GM18858 (cell line): ENCODE results near the gene KIAA0930.

Experiments
- ATAC-seq: cut with Tn5 transposase; IDR thresholded peaks from one replicate; pipeline ENCODE4 v1.9.1; 2021; ENCODE audit not compliant: unreplicated experiment

The KIAA0930 gene

DNA sequence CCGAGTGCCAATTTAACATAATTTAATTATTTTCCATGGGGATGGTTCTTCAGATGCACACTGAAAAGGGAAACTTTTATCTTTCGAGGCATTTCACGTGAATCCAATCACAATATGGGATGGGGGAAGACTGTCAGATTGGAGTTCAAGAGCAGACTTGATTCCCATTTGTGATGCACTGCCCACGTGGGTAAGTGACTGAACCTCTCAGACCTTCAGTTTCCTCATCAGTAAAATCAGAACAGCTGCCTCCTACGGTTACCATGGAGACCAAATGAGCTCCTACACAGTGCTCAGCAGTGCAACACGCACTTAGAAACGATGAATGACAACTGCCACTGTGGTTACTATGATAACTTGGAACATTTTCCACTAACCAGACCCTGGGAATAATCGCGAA is 21.7 kb downstream of the KIAA0930 start:
- ATAC-seq, result no peak

DNA sequence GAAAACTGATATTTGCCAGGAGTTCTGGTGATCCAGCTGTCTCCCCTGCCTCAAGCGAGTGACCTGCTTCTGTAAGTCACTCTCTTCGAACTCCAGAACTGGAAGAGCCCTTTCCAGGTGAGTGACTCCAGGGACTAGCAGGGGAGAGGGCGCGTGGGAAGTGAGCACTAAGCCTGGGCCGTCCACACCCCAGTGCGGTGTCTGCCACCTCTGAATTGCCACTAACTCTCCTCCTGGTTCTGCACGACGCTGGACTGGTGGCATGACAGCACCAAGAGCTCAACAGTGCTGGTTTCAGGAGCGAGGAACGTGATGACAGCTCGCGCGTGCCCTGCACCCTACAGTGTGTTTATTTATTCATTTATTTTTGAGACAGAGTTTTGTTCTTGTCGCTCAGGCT is 22.9 kb downstream of the KIAA0930 start:
- ATAC-seq, result no peak

DNA sequence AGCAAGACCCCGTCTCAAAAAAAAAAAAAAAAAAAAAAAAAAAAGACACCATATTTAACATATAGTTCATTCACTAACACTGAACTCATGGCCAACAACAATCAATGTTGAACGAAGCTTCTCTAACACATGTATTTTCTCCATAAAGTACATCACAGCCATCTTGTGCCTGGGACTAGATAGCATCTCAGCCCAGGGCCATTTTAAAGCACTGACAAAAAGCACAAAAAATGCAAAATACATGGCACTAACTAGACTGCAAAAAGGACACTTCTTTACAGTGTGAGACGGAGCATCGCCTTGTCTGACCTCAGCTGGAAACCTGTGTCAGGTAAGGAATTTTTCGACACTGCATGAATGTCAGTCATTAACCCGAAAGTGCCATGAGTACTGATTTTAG is 23.3 kb downstream of the KIAA0930 start:
- ATAC-seq, result no peak

DNA sequence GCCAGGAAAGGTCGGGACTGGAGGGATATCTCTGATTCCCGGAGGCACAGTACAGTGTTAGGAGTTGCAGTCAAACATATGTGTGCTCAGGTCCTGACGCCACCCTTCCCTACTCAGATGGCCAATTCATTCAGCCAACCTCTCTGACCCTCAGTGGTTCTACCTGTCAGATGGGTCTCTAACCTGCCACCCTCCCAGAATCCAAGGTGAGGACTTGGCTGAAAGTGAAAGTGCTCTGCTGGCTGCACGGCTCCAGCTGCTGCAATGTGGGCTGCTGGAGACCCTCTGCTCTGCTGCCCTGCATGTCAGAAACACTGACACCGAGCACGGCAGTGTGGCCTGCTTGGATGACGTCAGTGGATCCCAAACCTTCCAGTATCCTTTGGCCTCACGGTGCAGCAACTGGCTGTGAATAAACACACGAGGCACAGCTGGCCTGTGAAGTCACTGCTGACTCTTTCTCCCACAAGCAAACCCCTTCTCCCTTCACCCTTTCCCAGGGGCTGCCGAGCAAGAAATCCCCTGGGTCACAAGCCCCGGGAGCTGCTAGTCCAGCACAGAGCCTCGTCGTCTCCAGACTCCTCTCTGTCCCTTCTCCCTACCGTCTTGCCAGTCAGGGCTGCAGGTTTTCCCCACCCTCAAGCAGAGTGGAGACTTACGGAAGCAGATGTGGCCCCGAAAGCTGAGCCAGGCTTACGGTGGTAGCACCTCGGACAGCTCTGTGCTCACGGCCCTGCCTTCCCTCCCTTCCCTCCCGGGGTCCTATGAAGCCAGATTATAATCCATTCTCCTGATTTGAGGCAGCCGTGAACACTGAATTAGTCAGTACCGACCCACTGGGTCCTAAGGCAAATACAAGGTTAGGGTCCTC is 24.3 kb downstream of the KIAA0930 start:
- no peak for ATAC-seq

DNA sequence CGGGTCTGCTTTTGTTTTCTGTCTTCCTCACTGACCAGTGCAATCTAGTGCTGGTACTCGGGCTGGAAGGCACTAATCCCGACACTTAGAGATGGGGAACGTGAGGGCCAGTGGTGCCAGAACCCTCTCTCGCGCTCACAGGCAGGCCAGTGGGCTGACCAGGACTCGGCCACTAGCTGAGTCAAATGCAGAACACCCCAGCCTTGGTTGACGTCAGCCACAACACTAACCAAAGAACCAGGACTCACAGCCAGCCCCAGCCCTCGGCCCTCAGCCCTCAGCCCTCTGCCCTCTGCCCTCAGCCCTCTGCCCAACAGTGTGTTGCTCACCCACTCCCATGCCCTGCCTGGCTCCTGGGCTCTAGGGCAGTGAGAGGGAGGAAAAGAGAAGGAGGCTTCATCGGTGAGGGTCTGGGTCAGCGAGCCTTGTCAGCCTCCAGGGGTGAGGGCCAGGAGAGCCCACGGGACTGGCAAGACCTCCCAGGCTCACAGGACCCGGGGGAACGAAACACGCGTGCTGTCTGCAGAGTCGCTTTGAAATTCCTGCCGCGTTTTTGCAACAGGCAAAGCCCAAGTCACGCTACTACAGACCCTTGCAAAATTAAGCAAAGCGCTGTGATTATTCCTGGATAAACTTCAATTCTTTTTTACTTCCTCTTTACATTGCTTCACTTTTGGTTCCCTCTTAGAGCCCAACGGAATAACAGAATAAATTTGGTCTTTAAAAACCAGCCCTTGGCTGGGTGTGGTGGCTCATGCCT is 27.5 kb downstream of the KIAA0930 start:
- no peak for ATAC-seq

DNA sequence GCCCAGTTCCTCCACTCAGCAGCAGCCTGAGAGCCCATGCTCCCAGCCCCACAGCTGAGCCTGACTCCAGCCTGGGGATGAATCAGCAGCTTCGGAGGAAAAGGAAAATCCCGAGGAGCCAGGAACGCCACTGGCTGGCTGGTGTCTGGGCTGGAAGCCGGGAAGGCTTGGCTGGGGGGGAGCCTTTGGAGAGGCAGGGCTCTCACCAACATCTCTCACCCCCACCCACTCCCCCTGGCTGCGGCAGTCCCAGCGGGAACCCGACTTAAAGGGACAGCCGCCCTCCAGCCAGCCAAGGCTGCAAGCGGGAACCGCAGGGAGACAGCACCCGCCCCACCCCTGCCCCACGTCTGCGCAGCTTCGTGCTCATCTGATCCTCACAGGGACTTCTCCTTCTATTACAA is 28.4 kb downstream of the KIAA0930 start:
- no peak for ATAC-seq

DNA sequence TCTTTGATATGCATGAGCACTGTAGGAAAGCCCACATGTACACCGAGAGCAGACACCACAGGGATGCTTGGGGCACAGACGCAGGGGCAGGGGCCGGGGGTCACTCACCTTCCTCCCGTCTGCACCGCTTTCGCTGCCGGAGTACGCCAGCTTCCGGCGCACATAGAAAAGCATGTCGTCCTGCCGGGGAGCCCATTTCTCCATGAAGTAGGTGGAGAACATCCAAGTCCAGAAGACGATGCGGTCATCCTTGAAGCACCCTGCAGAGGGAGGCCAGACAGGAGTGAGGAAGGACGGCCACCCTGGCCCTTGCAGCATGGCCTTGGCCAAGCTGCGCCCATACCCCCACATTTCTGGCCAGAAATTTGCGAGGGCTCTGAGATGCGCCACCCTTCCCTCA is 28.8 kb downstream of the KIAA0930 start:
- ATAC-seq, result no peak

DNA sequence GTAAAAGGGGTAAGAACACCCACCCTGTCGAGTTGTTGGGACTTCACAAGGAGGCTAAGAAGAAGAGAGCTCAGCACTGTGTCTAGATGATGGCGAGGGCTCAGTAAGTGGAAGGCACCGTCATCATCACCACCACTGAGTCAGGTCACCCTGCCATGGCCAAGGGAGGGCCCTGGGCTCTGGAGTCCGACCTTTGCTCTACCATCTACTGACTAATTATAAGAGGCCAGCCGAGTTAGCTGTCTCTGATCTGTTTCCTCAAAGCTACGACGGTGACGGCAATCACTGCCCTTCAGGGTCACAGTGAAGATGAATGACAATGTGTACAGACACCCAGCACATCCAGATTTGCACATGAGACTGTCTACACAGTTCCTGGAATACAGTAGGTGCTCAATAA is 29.3 kb downstream of the KIAA0930 start:
- ATAC-seq, result no peak

DNA sequence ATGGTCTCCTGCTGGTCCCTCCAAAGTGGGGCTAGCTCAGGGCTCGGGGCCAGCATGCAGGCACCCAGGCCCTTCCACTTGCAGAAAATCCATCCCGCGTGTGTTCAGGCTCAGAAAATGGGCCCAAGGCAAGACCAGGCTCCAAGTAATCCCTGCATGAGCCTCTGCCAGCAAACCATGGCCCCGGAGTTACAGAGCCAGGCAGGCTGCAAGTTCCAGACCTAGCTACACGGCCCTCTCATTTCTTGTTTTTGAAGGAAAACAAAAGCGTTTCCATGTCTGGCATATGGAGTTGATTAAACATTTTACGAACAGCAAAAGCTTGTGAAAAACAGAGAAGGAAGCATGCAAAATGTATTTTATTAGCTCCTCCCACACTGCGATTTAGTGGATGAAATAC is 29.7 kb downstream of the KIAA0930 start:
- ATAC-seq, result no peak

DNA sequence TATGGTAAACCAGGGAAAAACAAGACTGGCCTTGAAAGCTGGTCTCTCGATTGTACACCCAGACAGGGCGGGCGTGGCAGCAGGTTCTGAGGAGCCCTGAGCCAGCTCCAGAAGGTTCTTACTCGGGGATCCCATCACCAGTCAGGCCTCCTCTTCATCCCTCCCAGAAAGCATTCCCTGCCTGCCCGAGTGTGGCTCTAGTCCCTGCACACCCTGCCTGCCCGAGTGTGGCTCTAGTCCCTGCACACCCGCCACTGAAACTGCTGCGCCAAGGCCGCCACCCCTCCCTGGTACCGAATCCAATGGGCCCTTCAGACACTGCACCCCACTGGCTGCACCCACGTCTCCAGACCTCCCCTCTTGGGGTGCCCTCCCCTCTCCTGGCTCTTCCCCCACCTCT is 30.1 kb downstream of the KIAA0930 start:
- ATAC-seq, result no peak

DNA sequence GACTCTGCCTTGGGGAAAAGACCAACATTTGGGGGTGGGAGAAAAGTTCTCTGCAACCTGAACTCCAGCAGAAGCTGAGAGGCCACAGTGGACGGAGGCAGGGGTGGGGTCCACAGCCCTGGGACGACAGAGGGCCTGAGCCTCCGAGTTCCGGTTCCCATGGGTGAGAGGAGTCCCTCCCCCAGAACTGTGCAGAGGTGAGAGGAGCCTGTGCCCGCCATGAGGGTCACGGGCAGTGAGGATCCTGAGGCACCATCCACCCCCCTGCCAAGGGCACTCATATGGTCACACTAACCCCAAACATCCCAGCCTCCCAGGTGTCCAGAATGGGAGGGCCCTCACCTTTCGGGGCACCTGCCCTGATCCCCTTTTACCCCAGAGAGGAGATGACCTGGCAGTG is 30.5 kb downstream of the KIAA0930 start:
- ATAC-seq, result no peak

DNA sequence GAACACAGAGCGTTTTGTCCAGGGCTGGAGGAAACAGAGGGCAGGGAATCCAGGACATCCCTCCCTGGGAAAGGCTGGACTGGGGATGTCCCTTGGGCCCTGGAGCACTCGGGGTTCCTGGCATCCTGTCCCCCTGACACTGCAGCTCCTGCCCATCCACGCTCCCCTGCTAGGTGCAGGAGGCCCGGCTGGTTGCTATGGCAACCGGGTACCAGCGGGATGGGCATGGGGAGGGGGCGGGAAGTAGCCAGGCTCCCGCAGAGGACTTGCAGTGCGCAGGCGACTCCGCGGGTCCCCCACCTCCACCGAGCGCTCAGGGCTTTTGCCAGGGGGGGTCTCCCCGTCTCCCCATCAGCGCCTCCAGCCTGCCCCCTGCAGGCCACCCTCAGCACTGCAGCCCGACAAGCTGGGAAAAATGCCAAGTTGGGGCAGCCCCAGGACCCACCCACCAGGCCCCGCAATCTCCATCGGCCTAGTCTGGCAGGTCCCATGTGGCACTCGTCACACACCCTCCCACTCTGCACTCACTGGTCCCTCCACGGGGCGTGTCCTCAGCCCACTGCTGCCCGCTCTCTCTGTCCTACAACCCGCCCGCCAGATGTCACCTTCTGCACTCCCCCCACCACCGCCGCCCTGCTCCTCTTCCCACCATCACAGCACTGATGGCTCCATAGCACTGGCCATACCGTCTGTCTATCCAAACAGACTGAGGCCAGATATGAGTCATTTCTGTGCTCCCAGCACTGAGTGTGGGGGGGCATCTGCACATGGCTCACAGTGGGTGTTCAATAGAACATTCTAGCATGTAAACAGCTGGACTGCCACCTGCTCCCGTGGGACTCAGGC is 31.5 kb downstream of the KIAA0930 start:
- ATAC-seq, result no peak

DNA sequence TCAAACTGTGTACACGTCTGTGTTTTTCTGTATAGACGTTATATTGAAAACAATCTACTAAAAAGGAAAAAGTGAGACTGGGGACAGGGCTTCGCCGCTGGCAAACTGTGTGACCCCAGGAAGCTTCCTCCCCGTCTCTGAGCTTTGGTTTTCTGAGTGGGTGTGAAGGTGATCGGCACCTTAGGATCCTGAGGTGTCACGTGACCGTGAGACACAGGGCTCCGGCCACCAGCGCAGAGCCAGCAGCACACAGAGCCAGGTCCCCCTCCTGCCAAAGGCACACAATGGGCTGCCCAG is 32.0 kb downstream of the KIAA0930 start:
- no peak for ATAC-seq

DNA sequence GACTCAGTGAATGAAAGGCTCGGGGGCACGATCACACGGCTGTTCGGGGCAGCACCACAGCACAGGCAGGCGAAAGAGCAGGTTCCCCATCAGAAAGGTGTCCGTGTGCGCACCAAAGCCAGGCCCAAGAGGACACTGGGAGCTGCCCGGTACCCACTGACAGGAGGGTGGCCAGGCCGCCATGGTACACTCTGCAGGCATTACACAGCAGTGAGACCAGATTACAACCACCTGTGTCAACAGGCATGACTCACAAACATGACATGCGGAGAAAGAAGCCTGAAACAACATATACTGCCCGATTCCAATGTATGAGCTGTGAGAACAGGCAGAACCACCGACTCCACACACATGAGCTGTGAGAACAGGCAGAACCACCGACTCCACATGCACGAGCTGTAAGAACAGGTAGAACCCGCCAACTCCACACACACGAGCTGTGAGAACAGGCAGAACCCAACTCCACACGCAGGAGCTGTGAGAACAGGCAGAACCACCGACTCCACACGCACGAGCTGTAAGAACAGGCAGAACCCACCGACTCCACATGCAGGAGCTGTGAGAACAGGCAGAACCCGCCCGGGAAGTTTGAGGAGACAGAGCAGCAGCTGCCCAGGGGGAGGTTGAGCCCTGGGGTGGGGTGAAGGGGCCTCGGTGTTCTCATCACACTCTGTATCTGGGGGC is 32.6 kb downstream of the KIAA0930 start:
- no peak for ATAC-seq

DNA sequence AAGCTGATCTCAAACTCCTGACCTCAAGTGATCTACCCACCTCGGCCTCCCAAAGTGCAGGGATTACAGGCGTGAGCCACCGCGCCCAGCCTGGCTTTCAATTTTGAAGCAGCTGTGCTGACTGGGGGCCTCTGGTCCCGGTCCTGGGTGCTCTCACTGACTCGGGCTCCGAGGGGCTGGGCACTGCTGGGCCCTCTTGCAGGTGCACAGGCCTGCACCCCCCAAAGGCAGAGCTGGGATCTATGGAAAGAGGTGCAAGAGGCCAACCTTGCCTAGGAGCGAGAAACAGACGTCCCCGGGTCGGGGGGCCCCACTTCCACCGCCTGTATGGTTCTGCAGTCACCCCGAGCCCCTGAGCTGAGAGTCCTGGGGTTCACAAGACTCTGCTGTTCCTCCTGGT is 33.2 kb downstream of the KIAA0930 start:
- no peak for ATAC-seq

DNA sequence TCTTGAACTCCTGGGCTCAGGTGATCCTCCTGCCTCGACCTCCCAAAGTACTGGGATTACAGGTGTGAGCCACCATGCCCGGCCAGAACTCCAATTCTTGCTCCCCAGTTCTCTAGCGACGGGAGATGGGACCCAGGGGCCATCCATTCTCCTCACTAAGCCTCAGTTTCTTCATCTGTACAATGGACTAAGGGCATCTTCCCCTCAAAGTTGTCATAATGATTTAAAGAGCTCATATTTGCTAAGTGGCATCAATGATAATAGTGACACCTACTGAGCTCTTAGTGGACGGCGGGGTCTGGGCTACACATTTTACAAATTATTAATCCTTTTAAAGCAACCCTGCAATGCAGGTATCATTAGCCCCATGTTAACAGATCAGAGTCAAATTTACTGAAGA is 34.5 kb downstream of the KIAA0930 start:
- no peak for ATAC-seq

DNA sequence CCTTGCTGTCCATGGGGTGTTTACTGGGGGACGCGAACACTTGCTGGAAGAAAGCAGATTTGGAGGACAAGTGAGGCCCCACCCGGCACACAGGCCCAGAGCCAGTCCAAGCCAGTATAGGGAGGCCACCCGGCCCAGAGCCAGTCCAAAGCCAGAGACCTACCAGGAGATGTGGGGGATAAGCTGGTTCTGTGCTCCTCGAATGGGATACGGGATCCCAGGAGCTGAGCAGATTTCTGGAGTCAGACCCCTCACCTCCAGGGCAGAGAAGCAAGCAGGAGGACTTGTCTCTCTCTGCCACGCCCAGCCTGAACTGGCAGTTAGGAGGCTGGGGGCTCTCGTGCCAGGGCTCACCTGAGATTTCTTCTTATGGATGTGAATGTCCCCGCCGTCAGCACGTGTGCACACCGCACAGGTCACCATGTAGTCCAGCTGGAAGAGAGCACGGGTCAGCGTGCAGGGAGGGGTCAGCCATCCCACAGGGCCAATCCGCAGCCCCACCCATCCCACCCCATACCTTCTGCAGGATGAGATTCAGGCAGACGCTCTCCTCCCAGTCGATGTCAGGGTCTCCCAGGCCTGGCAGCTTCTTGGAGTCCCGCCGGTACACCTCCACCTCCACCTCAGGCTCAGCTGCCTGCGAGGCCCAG is 35.3 kb downstream of the KIAA0930 start:
- no peak for ATAC-seq

DNA sequence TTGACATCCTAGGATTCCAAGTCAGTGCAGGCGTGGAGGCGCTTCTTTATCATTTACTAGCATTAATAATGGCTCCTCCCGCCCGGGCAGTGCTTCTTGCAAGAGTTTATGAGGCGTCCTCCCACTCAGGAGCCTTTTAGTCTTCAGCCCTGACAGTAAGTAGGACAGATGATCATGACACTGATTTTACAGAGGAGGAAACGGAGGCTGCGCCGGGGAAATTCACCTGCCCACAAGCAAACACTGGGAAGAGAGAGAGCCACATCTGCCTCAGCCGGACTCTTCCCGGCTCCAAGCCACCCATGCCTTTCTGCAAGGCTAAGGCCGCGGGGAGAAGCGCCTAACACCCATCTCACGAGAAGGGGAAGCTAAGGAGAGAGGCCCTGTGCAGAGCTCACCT is 35.9 kb downstream of the KIAA0930 start:
- no peak for ATAC-seq

DNA sequence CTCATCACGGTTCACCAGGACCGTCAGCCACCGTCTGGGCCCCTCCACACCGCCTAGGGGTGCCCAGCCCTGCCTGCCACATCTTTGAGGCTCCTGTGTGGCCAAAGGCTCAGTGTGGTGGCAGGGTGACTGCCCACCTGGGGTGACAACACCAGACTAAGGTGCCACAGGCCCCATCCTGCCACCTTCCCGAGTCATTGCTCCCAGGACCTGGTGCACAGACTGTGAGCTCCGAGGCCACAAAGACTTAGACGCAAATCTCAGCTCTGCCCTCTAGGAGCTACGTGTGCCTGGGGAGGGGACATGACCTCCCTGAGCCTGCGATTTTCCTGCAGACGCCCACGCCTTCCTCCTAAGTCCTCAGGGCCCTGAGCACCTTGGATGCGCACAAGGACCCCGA is 36.5 kb downstream of the KIAA0930 start:
- ATAC-seq, result no peak

DNA sequence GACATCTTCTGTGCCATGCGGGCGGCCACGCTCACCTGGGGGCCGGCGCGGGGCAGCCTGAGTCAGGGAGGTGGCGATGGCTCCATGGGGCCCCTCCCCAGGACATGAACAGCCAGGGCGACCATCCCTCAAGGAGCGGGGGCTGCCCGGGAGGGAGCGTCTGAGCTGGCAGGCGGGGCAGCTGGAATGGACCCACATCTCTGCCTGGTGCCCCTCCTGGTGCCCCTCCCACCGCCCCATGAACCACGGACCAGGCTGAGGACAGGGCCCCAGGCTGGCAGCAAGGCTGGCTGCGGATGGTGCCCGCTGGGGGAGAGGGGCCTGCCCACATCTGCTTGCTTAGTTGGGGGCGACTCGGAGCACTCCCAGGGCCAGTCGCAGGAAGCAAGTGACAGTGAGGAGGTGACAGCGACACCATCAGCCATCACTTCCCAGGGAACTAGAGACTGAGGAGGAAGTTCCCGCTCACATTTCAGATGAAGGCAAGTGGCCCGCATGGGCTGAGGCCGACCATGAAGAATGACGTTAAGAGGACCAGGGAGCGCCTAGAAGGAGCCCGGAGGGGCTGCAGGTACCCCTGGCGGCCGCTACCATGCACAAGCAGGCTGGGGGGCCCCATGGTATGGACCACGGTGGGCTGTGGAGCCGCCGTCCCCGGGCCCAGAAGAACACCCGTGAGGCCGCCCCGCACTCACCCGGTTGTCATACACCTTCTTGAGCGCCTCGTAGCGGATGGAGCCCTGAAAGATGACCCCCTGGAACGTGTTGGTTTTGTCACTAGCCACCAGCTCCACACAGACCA is 37.3 kb downstream of the KIAA0930 start:
- no peak for ATAC-seq
